HEK293 (cell line): ENCODE results near the gene IQCE.

Source experiments
- CTCF ChIP-seq: fragments of 450-650 bp; formaldehyde crosslinking; IDR thresholded peaks from 2 replicates; pipeline ENCODE4 v1.5.1; 2016; ENCODE audit warnings: missing biosample characterization, missing genetic modification characterization
- IKZF3 ChIP-seq: fragments of 450-650 bp; IDR thresholded peaks from 2 replicates; pipeline ENCODE4 v1.5.0; 2018; ENCODE audit warnings: missing biosample characterization, mild to moderate bottlenecking, missing genetic modification characterization, moderate library complexity
- MZF1 ChIP-seq: fragments of 450-650 bp; formaldehyde crosslinking; IDR thresholded peaks from 2 replicates; pipeline ENCODE4 v1.5.1; 2017; ENCODE audit warnings: missing biosample characterization, missing genetic modification characterization, borderline replicate concordance
- ZNF248 ChIP-seq: fragments of 450-650 bp; formaldehyde crosslinking; IDR thresholded peaks from 2 replicates; pipeline ENCODE4 v1.5.1; 2017; ENCODE audit warnings: missing biosample characterization, missing genetic modification characterization
- ZNF350 ChIP-seq: fragments of 450-650 bp; formaldehyde crosslinking; IDR thresholded peaks from 2 replicates; pipeline ENCODE4 v1.5.0; 2017; ENCODE audit warnings: missing biosample characterization, mild to moderate bottlenecking, missing genetic modification characterization
- ZNF704 ChIP-seq: fragments of 450-650 bp; formaldehyde crosslinking; IDR thresholded peaks from 2 replicates; pipeline ENCODE4 v1.5.1; 2016; ENCODE audit warnings: missing biosample characterization, missing genetic modification characterization

- peak; percentile 36; the same call in 1 of the 2 replicates for TF ChIP-seq IKZF3 (tag by site-specific recombination)
- TF ChIP-seq CTCF: peak; percentile 6; the same call in 1 of the 2 replicates
- TF ChIP-seq MZF1 (tag by site-specific recombination): no peak
- no peak for TF ChIP-seq ZNF704
- no peak for TF ChIP-seq ZNF350
- no peak for TF ChIP-seq ZNF248 (tag by site-specific recombination)
Observed at GRCh38 chr7:2555121-2556052, 3.4 kb upstream of the IQCE start, which contains the start of gene BRAT1.
